SK-N-SH (cell line): ENCODE data around the gene CREBRF.

Source experiments
- CTCF ChIP-seq: fragments of 200-600 bp; sonication (generic); IDR thresholded peaks from 2 replicates; pipeline ENCODE4 v1.6.1; 2017; ENCODE audit warnings: antibody characterized with exemption, mild to moderate bottlenecking, moderate library complexity
- POLR2AphosphoS5 ChIP-seq: IDR thresholded peaks from 2 replicates; pipeline ENCODE4 v1.6.1; 2012; ENCODE audit warnings: low read depth, low read length
- TEAD4 ChIP-seq: IDR thresholded peaks from 2 replicates; pipeline ENCODE4 v1.4.0; 2012; ENCODE audit warnings: mild to moderate bottlenecking, borderline replicate concordance; ENCODE audit not compliant: insufficient read depth

- TF ChIP-seq POLR2AphosphoS5 (no peak), CTCF (no peak), TEAD4 (no peak)
Measured at GRCh38 chr5:173015192-173015591, 41.0 kb upstream of the CREBRF start.
